GM18499 (cell line): ENCODE results near the gene MYOCD.

ENCODE experiments used
- ATAC-seq: cut with Tn5 transposase; IDR thresholded peaks from one replicate; pipeline ENCODE4 v1.9.1; 2021; ENCODE audit warnings: moderate number of reproducible peaks; ENCODE audit not compliant: insufficient read depth, unreplicated experiment

The MYOCD gene

GRCh38 chr17:12706070-12706469 lies 40.4 kb downstream of the MYOCD start:
- no peak for ATAC-seq

GRCh38 chr17:12709063-12709462 lies 43.4 kb downstream of the MYOCD start:
- ATAC-seq: no peak

DNA sequence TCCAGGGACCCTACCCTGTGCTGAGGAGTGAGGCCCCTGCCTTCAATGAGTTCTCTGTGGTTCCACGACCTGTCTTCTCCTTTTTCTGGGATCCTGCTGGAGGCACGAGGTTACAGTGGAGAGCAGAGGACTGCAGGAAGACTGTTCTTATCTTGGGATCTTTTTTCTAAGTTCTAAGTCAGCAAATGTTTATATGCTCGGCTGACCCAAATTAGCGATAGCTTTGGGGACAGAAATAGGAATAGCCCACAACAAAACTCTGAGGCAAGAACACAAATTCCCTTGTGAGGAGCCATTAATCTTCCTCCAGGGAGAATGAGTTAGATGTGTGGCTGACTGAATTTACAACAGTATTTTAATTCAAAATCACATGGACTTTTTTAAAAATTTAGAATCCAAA lies 46.7 kb downstream of the MYOCD start:
- ATAC-seq: no peak

DNA sequence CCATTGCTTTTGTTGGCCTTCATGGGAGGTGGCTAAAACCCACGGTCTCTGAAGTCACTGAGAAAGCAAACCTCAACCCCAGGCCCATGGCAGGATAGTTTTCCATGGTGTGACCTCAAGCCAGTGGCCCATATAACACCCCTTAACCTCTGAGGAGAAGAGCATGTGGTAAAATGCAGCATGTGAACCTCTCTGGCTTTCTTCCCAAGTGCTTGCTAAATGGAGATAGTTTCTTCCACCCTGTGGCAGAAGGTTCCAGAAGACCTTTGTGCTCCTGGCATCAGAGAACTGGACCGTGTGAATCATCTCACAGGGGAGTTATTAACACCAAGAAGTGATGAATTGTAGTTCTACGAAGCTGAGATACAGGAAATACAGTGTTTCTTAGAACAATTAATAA lies 47.3 kb downstream of the MYOCD start:
- no peak for ATAC-seq

DNA sequence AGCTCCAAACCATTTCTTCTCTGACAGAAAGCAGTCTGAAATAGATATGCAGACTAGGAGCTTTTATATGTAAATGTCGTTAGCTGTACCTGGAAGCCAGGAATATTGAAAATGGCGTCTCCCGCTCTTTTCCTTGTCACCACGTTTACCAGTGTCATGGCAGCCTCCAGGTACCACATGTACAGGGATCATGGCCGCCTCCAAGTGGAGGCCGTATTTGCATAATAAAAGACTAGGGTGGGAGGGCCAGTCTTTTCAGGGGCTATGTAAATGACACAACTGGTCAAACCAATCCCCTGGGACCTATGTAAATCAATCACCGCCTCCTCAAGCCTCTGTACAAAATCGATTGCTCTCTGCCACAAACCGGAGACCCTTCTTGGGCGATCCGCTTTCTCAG lies 54.3 kb downstream of the MYOCD start:
- no peak for ATAC-seq

DNA sequence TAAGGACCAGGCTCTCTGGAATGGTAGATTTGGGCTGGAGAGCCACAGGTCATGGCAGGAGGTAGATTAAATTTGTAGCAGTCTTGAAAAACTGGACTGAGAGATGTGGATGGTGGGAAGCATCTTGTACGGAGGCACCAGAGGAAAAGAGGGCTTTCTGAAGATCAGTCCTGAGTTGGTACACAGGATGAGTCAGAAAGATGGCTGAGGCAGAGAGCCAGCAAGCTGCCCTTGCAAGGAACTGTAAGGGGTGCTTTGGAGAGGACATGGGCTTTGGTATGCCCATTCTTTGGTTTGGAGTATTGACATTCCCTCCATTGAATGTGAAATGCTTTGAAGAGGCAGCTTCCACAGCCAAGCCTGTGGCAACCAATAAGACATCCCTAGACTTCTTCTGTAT lies 55.9 kb downstream of the MYOCD start:
- ATAC-seq: no peak

DNA sequence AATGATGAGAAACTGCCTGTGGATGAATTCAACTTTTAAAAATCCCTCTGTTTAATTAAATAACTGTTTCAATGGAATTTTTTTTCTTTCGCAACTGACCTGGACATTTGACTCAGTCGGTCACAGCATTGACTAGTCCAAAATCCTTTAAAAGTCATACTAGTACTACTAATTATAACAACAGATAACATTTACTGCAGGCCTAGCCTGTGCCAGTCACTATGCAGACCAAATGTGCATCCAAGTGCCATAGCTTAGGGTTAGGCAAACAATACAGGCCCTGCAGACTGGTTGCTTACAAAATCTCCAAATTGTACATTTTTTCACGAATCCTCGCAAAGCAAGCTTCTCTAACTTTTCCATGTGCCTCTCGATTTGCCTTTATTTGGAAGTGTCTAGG lies 56.6 kb downstream of the MYOCD start:
- no peak for ATAC-seq

GRCh38 chr17:12726131-12726530 lies 60.4 kb downstream of the MYOCD start:
- ATAC-seq: no peak

DNA sequence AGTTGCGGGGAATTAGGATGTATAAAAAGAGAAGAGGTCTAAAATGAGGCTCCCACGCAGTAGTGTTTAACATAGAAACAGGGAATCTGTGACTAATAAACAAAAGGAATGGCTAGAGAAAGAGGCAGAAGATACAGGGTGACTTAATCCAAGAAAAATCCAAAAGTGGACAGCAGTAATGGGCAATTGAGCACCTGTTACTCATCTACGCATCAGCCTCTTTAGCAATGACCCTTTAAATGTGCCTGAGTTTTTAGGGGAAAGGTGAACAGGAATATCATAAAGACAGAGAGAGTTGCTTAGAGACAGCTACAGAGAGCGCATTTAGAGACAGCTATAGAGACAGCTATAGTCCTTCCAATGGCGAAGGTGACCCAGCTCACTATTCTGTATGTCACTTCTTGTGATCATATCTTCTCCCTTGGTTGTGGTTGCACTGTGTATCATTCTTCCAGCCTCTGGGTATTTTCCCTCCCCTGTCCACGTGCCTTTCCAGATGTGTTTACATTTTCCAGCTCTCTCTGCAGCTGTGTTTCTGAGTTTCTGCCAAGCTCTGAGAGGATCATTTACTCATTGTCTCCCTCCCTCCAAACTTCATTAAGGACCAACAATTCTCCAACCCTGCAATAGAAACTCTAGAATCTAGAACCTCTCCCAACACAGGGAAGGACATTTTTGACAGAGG lies 61.5 kb downstream of the MYOCD start:
- no peak for ATAC-seq

GRCh38 chr17:12727881-12728280 lies 62.2 kb downstream of the MYOCD start:
- ATAC-seq: no peak

GRCh38 chr17:12729086-12729485 lies 63.4 kb downstream of the MYOCD start:
- ATAC-seq: no peak

DNA sequence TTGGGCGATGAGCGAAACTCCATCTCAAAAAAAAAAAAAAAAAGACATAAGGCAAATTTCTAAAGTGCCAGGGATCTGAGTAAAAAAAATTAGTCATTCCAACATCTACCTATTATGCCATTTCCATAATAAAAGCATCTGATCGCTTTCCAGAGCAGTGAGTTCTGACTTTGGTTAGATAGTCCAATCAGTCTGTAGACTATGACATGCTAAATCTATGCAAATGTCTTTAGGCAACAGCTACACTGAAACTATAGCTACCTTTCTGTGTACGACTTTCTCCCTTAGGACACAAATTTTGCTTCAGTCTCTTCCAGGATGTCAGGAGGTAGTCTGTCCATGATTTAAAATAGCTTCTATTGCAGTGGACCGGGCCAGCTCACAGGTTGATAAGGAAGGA lies 64.7 kb downstream of the MYOCD start:
- no peak for ATAC-seq

DNA sequence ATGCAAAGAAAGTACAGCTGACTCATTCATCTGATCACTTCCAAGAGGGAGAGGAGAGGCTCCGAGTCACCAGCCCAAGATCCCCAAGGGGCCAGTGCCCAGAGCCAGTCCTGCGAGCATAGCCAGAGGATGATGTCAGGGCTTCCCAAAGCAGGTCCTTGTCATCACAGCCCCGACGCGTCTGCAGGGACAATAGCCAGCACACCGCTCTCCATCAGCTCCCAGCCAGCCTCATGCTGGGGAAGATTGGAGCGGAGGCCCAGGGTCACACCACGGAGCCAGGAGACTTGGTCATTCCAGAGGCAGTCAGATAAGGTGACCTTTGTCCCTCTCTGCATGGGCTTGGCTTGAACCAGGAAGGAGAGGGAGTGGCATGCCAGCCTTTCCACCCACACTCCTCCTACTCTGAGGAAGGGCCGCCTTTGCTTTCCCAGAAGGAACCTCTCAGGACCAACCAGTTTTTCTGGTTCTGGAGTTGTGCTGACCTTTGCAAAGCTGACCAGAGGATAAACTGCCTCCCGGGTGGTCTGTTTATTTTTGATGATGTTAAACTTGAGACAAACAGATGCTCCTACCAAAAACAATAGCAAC lies 65.3 kb downstream of the MYOCD start:
- no peak for ATAC-seq

DNA sequence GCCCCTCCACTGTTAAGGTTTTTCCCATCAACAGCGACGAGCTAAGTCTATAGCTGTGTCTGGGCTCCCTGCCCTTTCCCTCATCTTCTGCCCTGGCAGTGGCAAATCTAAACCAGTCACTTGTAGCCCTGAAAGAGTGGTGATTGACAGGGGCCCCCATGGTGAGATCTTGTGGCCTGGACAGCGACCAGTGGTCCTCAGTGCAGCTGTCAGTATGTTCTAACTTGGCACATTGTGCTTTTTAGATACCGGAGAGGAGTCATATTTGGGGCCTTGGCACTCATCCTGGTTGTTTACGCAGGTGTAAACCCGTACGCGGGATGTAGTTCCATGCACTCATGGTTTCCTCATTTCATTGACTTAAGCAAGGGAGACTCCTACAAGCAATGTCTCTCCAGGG lies 66.1 kb downstream of the MYOCD start:
- ATAC-seq: no peak

GRCh38 chr17:12732366-12732765 lies 66.7 kb downstream of the MYOCD start:
- no peak for ATAC-seq

DNA sequence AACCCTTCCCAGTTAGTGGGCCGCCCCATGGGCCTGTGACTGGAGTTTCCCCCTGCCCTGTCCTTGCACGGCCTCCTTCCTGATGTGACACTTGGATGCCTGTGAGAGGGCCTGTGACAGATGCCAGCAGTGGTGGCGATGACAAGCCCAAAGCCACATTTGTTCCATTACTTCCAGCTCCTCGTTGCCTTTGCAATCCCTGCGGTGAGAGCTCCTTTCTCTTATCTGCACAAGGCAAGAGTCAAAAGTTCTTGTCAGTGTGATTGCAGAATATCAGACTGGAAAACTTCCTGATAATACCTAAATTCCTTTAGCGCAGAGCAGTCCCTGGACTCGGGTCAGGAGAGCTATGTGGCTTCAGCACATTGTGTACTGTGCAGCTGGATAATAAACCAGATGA lies 69.2 kb downstream of the MYOCD start:
- ATAC-seq: no peak

- no peak for ATAC-seq
These were observed 69.8 kb downstream of the MYOCD start for GRCh38 chr17:12735517-12735916.

- ATAC-seq: no peak
These were observed 70.8 kb downstream of the MYOCD start for GRCh38 chr17:12736526-12736925.

- ATAC-seq: no peak
These were observed 72.2 kb downstream of the MYOCD start for GRCh38 chr17:12737740-12738469.

- no peak for ATAC-seq
These were observed 72.9 kb downstream of the MYOCD start for GRCh38 chr17:12738624-12739023.

DNA sequence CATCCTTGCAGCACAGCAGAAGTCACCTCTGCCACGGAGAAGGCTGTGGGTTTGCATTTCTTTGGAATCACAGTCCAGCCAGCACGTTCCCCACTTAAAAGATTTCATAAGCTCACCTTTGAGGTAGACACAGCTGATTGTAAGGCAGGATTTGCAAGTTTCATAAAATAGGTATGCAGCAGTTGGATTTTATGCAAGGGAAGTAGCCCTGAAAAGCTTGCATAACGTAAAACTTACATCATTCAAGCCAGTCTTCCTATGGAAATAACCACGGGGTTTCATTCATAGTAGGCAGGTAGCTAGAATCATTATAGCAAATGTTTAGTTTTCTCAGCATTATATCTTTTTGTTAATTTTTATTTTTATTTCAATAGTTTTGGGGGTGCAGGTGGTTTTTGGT lies 73.8 kb downstream of the MYOCD start:
- no peak for ATAC-seq

- ATAC-seq: no peak
These were observed 77.4 kb downstream of the MYOCD start for GRCh38 chr17:12743046-12743445.
